ENCODE data around the gene SLC4A9. TPM values are rescaled to one million over a fixed set of nuclear protein-coding genes. Genes with fewer than 3 reads are reported as not detected.

SLC4A9 gene
- total RNA-seq, 1 donor from 2014 or later, result 0.25 TPM

DNA sequence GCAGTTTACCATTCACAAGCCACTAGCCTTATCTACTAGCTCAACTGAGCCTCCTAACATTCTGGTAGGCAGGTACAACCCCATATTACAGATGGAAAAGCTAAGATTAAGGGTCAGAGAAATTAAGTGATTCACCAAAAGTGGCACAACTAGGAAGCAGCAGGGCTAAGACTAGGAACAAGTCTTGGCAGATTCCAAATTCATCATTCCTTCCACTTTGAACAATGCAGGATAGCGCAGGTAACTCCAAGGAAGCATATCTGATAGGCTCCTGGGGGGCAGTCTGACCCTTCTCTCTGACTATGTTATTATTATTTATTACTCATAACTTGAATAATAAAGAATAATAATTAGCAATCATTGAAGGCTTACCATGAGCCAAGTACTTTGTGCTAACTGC, 22.1 kb upstream of the SLC4A9 start:
- H3K9me3 ChIP-seq, result no peaks in the 10 kb centered on the region
- TF ChIP-seq POLR2A (IDR thresholded peaks at IDR 0.05), result no peak
- TF ChIP-seq POLR2AphosphoS5 (IDR thresholded peaks at IDR 0.05; ENCODE audit: insufficient read depth in 1 of 2, low read depth in 1 of 2), result no peak
- TF ChIP-seq, protein P1, sequence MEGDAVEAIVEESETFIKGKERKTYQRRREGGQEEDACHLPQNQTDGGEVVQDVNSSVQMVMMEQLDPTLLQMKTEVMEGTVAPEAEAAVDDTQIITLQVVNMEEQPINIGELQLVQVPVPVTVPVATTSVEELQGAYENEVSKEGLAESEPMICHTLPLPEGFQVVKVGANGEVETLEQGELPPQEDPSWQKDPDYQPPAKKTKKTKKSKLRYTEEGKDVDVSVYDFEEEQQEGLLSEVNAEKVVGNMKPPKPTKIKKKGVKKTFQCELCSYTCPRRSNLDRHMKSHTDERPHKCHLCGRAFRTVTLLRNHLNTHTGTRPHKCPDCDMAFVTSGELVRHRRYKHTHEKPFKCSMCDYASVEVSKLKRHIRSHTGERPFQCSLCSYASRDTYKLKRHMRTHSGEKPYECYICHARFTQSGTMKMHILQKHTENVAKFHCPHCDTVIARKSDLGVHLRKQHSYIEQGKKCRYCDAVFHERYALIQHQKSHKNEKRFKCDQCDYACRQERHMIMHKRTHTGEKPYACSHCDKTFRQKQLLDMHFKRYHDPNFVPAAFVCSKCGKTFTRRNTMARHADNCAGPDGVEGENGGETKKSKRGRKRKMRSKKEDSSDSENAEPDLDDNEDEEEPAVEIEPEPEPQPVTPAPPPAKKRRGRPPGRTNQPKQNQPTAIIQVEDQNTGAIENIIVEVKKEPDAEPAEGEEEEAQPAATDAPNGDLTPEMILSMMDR (IDR thresholded peaks at IDR 0.05), result no peak
- H3K4me1 ChIP-seq, result peaks cover 15% of the 10 kb centered on the region
- peak overlapping the region; percentile 62 for H3K27ac ChIP-seq
- no peaks in the 10 kb centered on the region for H3K27me3 ChIP-seq
- no peak overlapping the region for H3K4me3 ChIP-seq
- H3K36me3 ChIP-seq, result peaks cover 0 to 9% of the 10 kb centered on the region in 2 donors
- no peak for DNase-seq (ENCODE audit: extremely low spot score in 2 of 2)
- intact Hi-C loops (cut with DNase I), result no loop called here

DNA sequence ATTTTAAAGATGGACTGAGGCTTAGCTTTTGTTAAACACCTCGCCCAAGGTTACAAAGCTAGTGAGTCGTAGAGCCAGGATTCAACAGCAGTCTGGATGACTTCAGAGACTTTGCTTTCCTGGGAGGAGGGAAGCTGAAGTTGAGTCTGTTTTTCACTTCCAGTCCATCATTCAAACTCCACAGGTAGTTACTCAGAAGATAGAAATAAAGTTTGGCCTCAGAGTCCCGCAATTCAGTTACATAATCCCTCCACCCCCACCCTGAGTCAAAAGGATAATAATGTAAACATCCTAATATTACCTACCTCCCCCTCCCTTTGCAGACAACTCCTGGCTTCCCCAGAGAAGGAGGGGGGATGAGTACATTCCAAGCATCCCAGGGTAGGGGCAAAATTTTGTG, 21.7 kb upstream of the SLC4A9 start:
- H3K4me1 ChIP-seq, result peaks cover 15% of the 10 kb centered on the region
- H3K9me3 ChIP-seq, result no peaks in the 10 kb centered on the region
- no peaks in the 10 kb centered on the region for H3K27me3 ChIP-seq
- peaks cover 0 to 9% of the 10 kb centered on the region in 2 donors for H3K36me3 ChIP-seq
- TF ChIP-seq, protein P1 (IDR thresholded peaks at IDR 0.05), result no peak
- no peak for TF ChIP-seq POLR2AphosphoS5 (IDR thresholded peaks at IDR 0.05; ENCODE audit: insufficient read depth in 1 of 2, low read depth in 1 of 2)
- TF ChIP-seq POLR2A (IDR thresholded peaks at IDR 0.05), result no peak
- H3K27ac ChIP-seq, result no peak overlapping the region
- intact Hi-C loops (cut with DNase I), result no loop called here
- H3K4me3 ChIP-seq, result no peak overlapping the region
- no peak for DNase-seq (ENCODE audit: extremely low spot score in 2 of 2)

DNA sequence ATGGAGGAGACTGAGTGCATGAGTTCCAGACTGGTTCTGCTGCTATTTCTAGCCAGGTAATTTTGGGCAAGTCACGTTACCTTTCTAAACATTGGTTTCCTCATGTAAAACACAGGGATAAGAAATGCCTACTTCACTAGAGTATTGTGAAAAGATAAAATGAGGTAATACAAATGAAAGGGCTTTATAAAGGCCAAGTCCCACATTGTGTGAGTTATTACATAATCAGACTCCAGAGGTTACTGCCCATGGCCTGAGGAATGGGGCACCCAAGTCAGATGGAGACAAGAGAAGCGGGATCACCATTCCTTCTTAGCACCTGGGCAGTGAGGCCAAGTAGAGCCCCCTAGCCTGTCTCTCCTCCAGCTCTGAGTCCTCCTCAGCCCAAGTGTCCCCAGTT, 21.1 kb upstream of the SLC4A9 start:
- TF ChIP-seq POLR2AphosphoS5 (IDR thresholded peaks at IDR 0.05; ENCODE audit: insufficient read depth in 1 of 2, low read depth in 1 of 2) (no peak), POLR2A (IDR thresholded peaks at IDR 0.05) (no peak)
- TF ChIP-seq, protein P1 (IDR thresholded peaks at IDR 0.05), result no peak
- no peak for DNase-seq (ENCODE audit: extremely low spot score in 2 of 2)
- no peaks in the 10 kb centered on the region for H3K27me3 ChIP-seq
- no peak overlapping the region for H3K27ac ChIP-seq
- peaks cover 15% of the 10 kb centered on the region for H3K4me1 ChIP-seq
- peaks cover 0 to 8% of the 10 kb centered on the region in 2 donors for H3K36me3 ChIP-seq
- H3K9me3 ChIP-seq, result no peaks in the 10 kb centered on the region
- intact Hi-C loops (cut with DNase I), result no loop called here
- H3K4me3 ChIP-seq, result no peak overlapping the region

DNA sequence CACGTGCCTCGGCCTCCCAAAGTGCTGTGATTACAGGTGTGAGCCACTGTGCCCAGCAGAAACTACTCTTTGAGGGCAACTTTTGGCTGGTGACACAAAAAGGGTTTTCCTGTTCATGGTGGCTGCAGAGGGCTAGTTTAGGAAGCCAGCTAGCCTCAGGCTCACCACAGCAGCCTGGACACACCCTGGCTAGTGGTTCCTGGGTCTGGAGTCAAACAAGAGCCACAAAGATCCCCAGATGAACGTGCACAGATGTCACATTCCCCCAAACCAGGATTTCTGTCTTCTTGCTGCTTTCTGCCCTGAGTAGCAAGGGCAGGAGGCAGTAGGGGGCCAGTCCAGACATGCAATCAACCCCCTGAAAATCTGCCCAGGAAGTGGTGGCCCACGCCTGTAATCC, 20.4 kb upstream of the SLC4A9 start:
- H3K36me3 ChIP-seq, result peaks cover 0 to 2% of the 10 kb centered on the region in 2 donors
- no peak for DNase-seq (ENCODE audit: extremely low spot score in 2 of 2)
- intact Hi-C loops (cut with DNase I), result no loop called here
- peaks cover 21% of the 10 kb centered on the region for H3K4me1 ChIP-seq
- H3K9me3 ChIP-seq, result no peaks in the 10 kb centered on the region
- no peak overlapping the region for H3K27ac ChIP-seq
- H3K4me3 ChIP-seq, result no peak overlapping the region
- H3K27me3 ChIP-seq, result no peaks in the 10 kb centered on the region
- TF ChIP-seq POLR2AphosphoS5 (IDR thresholded peaks at IDR 0.05; ENCODE audit: insufficient read depth in 1 of 2, low read depth in 1 of 2) (no peak), POLR2A (IDR thresholded peaks at IDR 0.05) (no peak)
- TF ChIP-seq, protein P1 (IDR thresholded peaks at IDR 0.05), result no peak

DNA sequence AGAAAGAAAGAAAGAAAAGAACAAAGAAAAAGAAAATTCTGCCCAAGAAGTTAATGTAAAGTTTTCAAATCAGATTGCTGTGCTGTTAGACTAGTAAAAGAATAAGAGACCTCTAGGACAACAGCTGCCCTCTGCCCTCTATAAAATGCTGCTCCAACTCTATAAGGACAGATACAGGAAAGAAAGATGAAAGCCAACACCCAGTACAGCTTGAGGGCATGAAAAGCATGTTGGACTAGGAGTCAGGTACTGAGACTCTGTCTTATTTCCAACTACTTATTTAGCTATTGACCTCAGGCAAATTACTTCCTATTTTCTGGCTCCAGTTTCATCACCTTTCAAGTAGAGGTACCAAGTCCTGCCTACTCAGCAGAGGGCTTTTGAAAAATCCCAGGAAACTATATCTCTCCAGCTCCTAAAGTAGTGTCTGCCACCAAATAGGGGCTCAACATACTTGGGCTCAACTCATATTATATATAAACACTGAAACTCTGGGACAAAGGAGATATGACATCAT, 19.3 kb upstream of the SLC4A9 start:
- Histone ChIP-seq H3K36me3 (no peaks in the 10 kb centered on the region), H3K27ac (no peak overlapping the region), H3K4me1 (peaks cover 31% of the 10 kb centered on the region), H3K9me3 (no peaks in the 10 kb centered on the region), H3K27me3 (no peaks in the 10 kb centered on the region), H3K4me3 (no peak overlapping the region)
- TF ChIP-seq POLR2AphosphoS5 (IDR thresholded peaks at IDR 0.05; ENCODE audit: insufficient read depth in 1 of 2, low read depth in 1 of 2) (no peak), POLR2A (IDR thresholded peaks at IDR 0.05) (no peak)
- TF ChIP-seq, protein P1 (IDR thresholded peaks at IDR 0.05), result no peak
- no peak for DNase-seq (ENCODE audit: extremely low spot score in 2 of 2)
- intact Hi-C loops (cut with DNase I), result no loop called here

Data from vagina (tissue), 2 donors.